Activated T-cell treated with anti-CD3 and anti-CD28 coated beads, Interleukin-2, amount 50 U/mL, for 1 hour (primary cell): ENCODE results near the gene FOXM1.

Experiments used
- DNase-seq: peaks from one replicate; pipeline ENCODE4 v3.0.0-alpha.2; 2020

Gene FOXM1

GRCh38 chr12:2877047-2877952 is at the start of gene FOXM1, which contains the start of gene RHNO1:
TSS of gene FOXM1 (minus strand) at chr12:2877174. CDS start at chr12:2874478, 2,696 bp downstream.
TSS of gene RHNO1 (plus strand) at chr12:2877223. CDS start at chr12:2885367, 8,144 bp downstream.
- peak; percentile 89 for DNase-seq

GRCh38 chr12:2925322-2925995 is 48.5 kb upstream of the FOXM1 start:
- no peak for DNase-seq

GRCh38 chr12:2924019-2924418 is 47.0 kb upstream of the FOXM1 start:
- no peak for DNase-seq

- DNase-seq = no peak
These were observed 46.1 kb upstream of the FOXM1 start for GRCh38 chr12:2923057-2923456.

GRCh38 chr12:2922329-2922728 is 45.4 kb upstream of the FOXM1 start:
- DNase-seq = no peak

GRCh38 chr12:2919249-2919648 is 42.3 kb upstream of the FOXM1 start:
- no peak for DNase-seq

- no peak for DNase-seq
These were observed 35.2 kb upstream of the FOXM1 start for GRCh38 chr12:2912216-2912575.

- no peak for DNase-seq
These were observed 27.3 kb upstream of the FOXM1 start for GRCh38 chr12:2904260-2904659.

- DNase-seq = no peak
These were observed 25.4 kb upstream of the FOXM1 start for GRCh38 chr12:2902272-2902880.

GRCh38 chr12:2900642-2901041 is 23.7 kb upstream of the FOXM1 start:
- DNase-seq = no peak

GRCh38 chr12:2897418-2897817 is 20.4 kb upstream of the FOXM1 start:
- DNase-seq = no peak

GRCh38 chr12:2895511-2895910 is 18.5 kb upstream of the FOXM1 start:
- no peak for DNase-seq

GRCh38 chr12:2895051-2895451 is 18.1 kb upstream of the FOXM1 start:
- DNase-seq = no peak

- no peak for DNase-seq
These were observed 16.0 kb upstream of the FOXM1 start for GRCh38 chr12:2893007-2893406.

GRCh38 chr12:2892246-2892645 is 15.3 kb upstream of the FOXM1 start:
- no peak for DNase-seq

- no peak for DNase-seq
These were observed 14.5 kb upstream of the FOXM1 start for GRCh38 chr12:2891240-2892053.

GRCh38 chr12:2890388-2891239 is 13.6 kb upstream of the FOXM1 start, which contains the start of gene TULP3:
TSS of gene TULP3 (plus strand) at chr12:2890891. CDS start at chr12:2890948, 57 bp downstream.
- peak; percentile 98 for DNase-seq

GRCh38 chr12:2890001-2890387 is 13.0 kb upstream of the FOXM1 start:
- DNase-seq = no peak

- no peak for DNase-seq
These were observed 9.9 kb upstream of the FOXM1 start for GRCh38 chr12:2886768-2887450.

GRCh38 chr12:2884810-2885209 is 7.8 kb upstream of the FOXM1 start:
- no peak for DNase-seq

- no peak for DNase-seq
These were observed 2.9 kb upstream of the FOXM1 start for GRCh38 chr12:2879853-2880252.
